Testis (tissue), 3 donors: ENCODE results near the gene PTPN6. TPM values are rescaled to one million over a fixed set of nuclear protein-coding genes. Genes with fewer than 3 reads are reported as not detected.

ENCODE experiments used
- DNase-seq: peaks from one replicate; pipeline ENCODE4 v3.0.0-alpha.2; 2019
- H3K27ac ChIP-seq, 2 donors: fragments of 200-600 bp; sonication (generic); one replicate each; pipeline ENCODE4 v1.5.1; 2019
- H3K27me3 ChIP-seq: fragments of 200-600 bp; sonication (generic); one replicate; pipeline ENCODE4 v1.5.1; 2019
- H3K36me3 ChIP-seq: fragments of 200-600 bp; sonication (generic); one replicate; pipeline ENCODE4 v1.5.1; 2017; ENCODE audit warnings: low read depth; ENCODE audit errors: missing control alignments
- H3K4me1 ChIP-seq: fragments of 200-600 bp; sonication (generic); one replicate; pipeline ENCODE4 v1.5.1; 2019
- H3K4me3 ChIP-seq, 2 donors: fragments of 200-600 bp; sonication (generic); one replicate each; pipeline ENCODE4 v1.5.1; 2017 to 2019
- H3K9me3 ChIP-seq: fragments of 200-600 bp; sonication (generic); one replicate; pipeline ENCODE4 v1.5.1; 2017
- CTCF ChIP-seq, 3 experiments: fragments of 450-650 bp in 2 of 3; fragments of 200-600 bp in 1 of 3; sonication (generic) in 1 of 3; IDR thresholded peaks; one replicate each; pipeline ENCODE4 v1.5.1; 2016 to 2019; ENCODE audit warnings: antibody characterized with exemption in 3 of 3, mild to moderate bottlenecking in 2 of 3, moderate library complexity in 1 of 3
- POLR2A ChIP-seq: fragments of 450-650 bp; IDR thresholded peaks from one replicate; pipeline ENCODE4 v1.6.1; 2017; ENCODE audit warnings: antibody characterized with exemption, mild to moderate bottlenecking, moderate library complexity
- WGBS, 2 donors: methylation state at CpG; one replicate each; pipeline ENCODE4 v1.1.5; 2018; 5-methylcytosine and 5-hydroxymethylcytosine counted together
- intact Hi-C: fragments of 100-400 bp; cut with DNase I; formaldehyde crosslinking; loops from one replicate; pipeline ENCODE4 v1.15.1; 2023; ENCODE audit warnings: low total_unique reads
- microRNA counts, 2 donors: library from miRNA; unstranded; fragments of <30 nt; microRNA quantifications; one replicate each; lab custom pipeline; 2016
- microRNA-seq, 2 donors: library from miRNA; unstranded; fragments of <30 nt; microRNA quantifications; one replicate each; pipeline ENCODE4, GENCODE V29; 2016; ENCODE audit warnings: borderline number of aligned reads in 2 of 2, borderline replicate concordance in 1 of 2
- polyA plus RNA-seq: library from polyadenylated mRNA; stranded (reverse); fragments of 350-450 nt; fragmentation: Illumina TruSeq; extraction: RNeasy Lipid Tissue Mini Kit (QIAGEN cat#74804); gene quantifications from one replicate; pipeline ENCODE4 v1.2.3, GENCODE V29; 2014; ENCODE audit warnings: low read depth, low replicate concordance; ENCODE audit not compliant: insufficient read depth
- small RNA-seq, 2 donors: library from RNA; depleted of rRNA; stranded (forward); fragments of <200 nt; gene quantifications; one replicate each; pipeline ENCODE3, GENCODE V24; 2016
- total RNA-seq, 2 donors: library from RNA; depleted of rRNA; stranded (reverse); fragments of >200 nt; gene quantifications; one replicate each; pipeline ENCODE4 v1.2.3, GENCODE V29; 2016

The PTPN6 gene
- total and polyA plus RNA-seq, 3 donors from 2014 or later = 3.7 to 19.1 (median 9.1) TPM

- intact Hi-C loops = no loop called here
- Histone ChIP-seq H3K4me3 (no peak overlapping the region), H3K27me3 (no peaks in the 10 kb centered on the region), H3K4me1 (no peaks in the 10 kb centered on the region), H3K27ac (no peak overlapping the region), H3K36me3 (no peaks in the 10 kb centered on the region), H3K9me3 (no peaks in the 10 kb centered on the region)
- DNase-seq = no peak
- WGBS, 2 donors = 98 to 100% methylated on average over 2 of the region's 2 CpGs
- TF ChIP-seq POLR2A (no peak), CTCF (IDR thresholded peaks at IDR 0.05) (no peak)
Observed at GRCh38 chr12:7008864-7009263, 57.7 kb downstream of the PTPN6 start.

GRCh38 chr12:7009512-7009911 is 58.4 kb downstream of the PTPN6 start:
- intact Hi-C loops = no loop called here
- H3K27ac ChIP-seq = no peak overlapping the region

More at GRCh38 chr12:7009512-7009911, 58.4 kb downstream of the PTPN6 start:
- Histone ChIP-seq H3K4me3 (no peak overlapping the region), H3K36me3 (no peaks in the 10 kb centered on the region), H3K27me3 (no peaks in the 10 kb centered on the region), H3K9me3 (no peaks in the 10 kb centered on the region), H3K4me1 (no peaks in the 10 kb centered on the region)
- DNase-seq = no peak
- TF ChIP-seq CTCF (IDR thresholded peaks at IDR 0.05) = no peak
- no peak for TF ChIP-seq POLR2A

MicroRNAs within 50 kb of the gene (microRNA counts, 767-probe panel; counts per million panel counts)
- microRNA hsa-miR-141-3p (lab: Ali Mortazavi, UCI) (0 to 152 counts per million in 2 donors), microRNA hsa-miR-200c-3p (lab: Ali Mortazavi, UCI) (0 to 152 counts per million in 2 donors)

Small RNA genes lying within 50 kb of the gene (microRNA-seq; reads per million reads assigned to microRNA genes)
- gene MIR141 (2.8 to 9.0 reads per million in 2 donors), gene MIR200C (122 to 307 reads per million in 2 donors)

Small RNA genes lying within 50 kb of the gene (small RNA-seq; reads per million reads assigned to genes)
- 0.09 to 0.92 reads per million in 2 donors for gene MIR141
- 0 to 1.5 reads per million in 2 donors for gene MIR200C
- gene RNU7-1 = 0 reads per million in 2 donors
- gene SCARNA12 = 0.09 to 0.92 reads per million in 2 donors

Other genes starting within 250 kb of the PTPN6 start
- 10 to 100 TPM; 68.3 to 82.4 TPM for gene COPS7A, start 227.3 kb upstream of the PTPN6 start, total RNA-seq
- 69.4 TPM for gene COPS7A, start 227.3 kb upstream of the PTPN6 start, polyA plus RNA-seq
- gene MLF2, start 198.2 kb upstream of the PTPN6 start, total RNA-seq = 100 to 1,000 TPM; 211 to 242 TPM
- 177 TPM for gene MLF2, start 198.2 kb upstream of the PTPN6 start, polyA plus RNA-seq
- gene PTMS, start 185.0 kb upstream of the PTPN6 start, total RNA-seq = 10 to 100 TPM; 53.4 to 64.3 TPM
- 185 TPM for gene PTMS, start 185.0 kb upstream of the PTPN6 start, polyA plus RNA-seq
- gene LAG3, start 178.8 kb upstream of the PTPN6 start, total RNA-seq = 1 to 10 TPM; 4.1 to 7.1 TPM
- 6.3 TPM for gene LAG3, start 178.8 kb upstream of the PTPN6 start, polyA plus RNA-seq
- 1 to 10 TPM; 2.0 to 4.5 TPM for gene CD4, start 161.8 kb upstream of the PTPN6 start, total RNA-seq
- 22.2 TPM for gene CD4, start 161.8 kb upstream of the PTPN6 start, polyA plus RNA-seq
- gene GPR162, start 129.5 kb upstream of the PTPN6 start, total RNA-seq = 1 to 10 TPM in 1 of 2 donors, under 1 TPM in 1; 0.94 to 2.2 TPM
- 1.8 TPM for gene GPR162, start 129.5 kb upstream of the PTPN6 start, polyA plus RNA-seq
- 10 to 100 TPM; 13.1 to 18.8 TPM for gene P3H3, start 122.9 kb upstream of the PTPN6 start, total RNA-seq
- gene P3H3, start 122.9 kb upstream of the PTPN6 start, polyA plus RNA-seq = 19.2 TPM
- gene GNB3, start 110.4 kb upstream of the PTPN6 start, total RNA-seq = 1 to 10 TPM; 4.8 to 5.0 TPM
- gene GNB3, start 110.4 kb upstream of the PTPN6 start, polyA plus RNA-seq = 1.6 TPM
- gene CDCA3, start 100.1 kb upstream of the PTPN6 start, total RNA-seq = 10 to 100 TPM; 27.5 to 43.5 TPM
- 81.7 TPM for gene CDCA3, start 100.1 kb upstream of the PTPN6 start, polyA plus RNA-seq
- gene USP5, start 99.2 kb upstream of the PTPN6 start, total RNA-seq = 10 to 100 TPM; 96.1 to 97.5 TPM
- 154 TPM for gene USP5, start 99.2 kb upstream of the PTPN6 start, polyA plus RNA-seq
- 100 to 1,000 TPM; 347 to 356 TPM for gene TPI1, start 83.8 kb upstream of the PTPN6 start, total RNA-seq
- 544 TPM for gene TPI1, start 83.8 kb upstream of the PTPN6 start, polyA plus RNA-seq
- gene SPSB2, start 78.1 kb upstream of the PTPN6 start, total RNA-seq = 10 to 100 TPM; 11.6 to 22.0 TPM
- gene SPSB2, start 78.1 kb upstream of the PTPN6 start, polyA plus RNA-seq = 21.3 TPM
- 10 to 100 TPM; 32.7 to 33.9 TPM for gene LRRC23, start 46.5 kb upstream of the PTPN6 start, total RNA-seq
- gene LRRC23, start 46.5 kb upstream of the PTPN6 start, polyA plus RNA-seq = 112 TPM
- 1 to 10 TPM; 8.8 to 8.9 TPM for gene ENO2, start 36.8 kb upstream of the PTPN6 start, total RNA-seq
- gene ENO2, start 36.8 kb upstream of the PTPN6 start, polyA plus RNA-seq = 14.3 TPM
- gene ATN1, start 23.4 kb upstream of the PTPN6 start, total RNA-seq = 10 to 100 TPM; 63.4 to 73.2 TPM
- gene ATN1, start 23.4 kb upstream of the PTPN6 start, polyA plus RNA-seq = 40.5 TPM
- gene RNU7-1, start 7.5 kb upstream of the PTPN6 start, total RNA-seq = not detected
- not detected for gene RNU7-1, start 7.5 kb upstream of the PTPN6 start, polyA plus RNA-seq
- gene C12orf57, start 7.3 kb upstream of the PTPN6 start, total RNA-seq = 100 to 1,000 TPM; 143 to 236 TPM
- 141 TPM for gene C12orf57, start 7.3 kb upstream of the PTPN6 start, polyA plus RNA-seq
- gene PHB2, start 19.3 kb downstream of the PTPN6 start, total RNA-seq = 100 to 1,000 TPM; 118 to 153 TPM
- 97.3 TPM for gene PHB2, start 19.3 kb downstream of the PTPN6 start, polyA plus RNA-seq
- gene EMG1, start 19.6 kb downstream of the PTPN6 start, total RNA-seq = 10 to 100 TPM; 40.2 to 45.5 TPM
- gene EMG1, start 19.6 kb downstream of the PTPN6 start, polyA plus RNA-seq = 36.7 TPM
- gene LPCAT3, start 67.1 kb downstream of the PTPN6 start, total RNA-seq = 10 to 100 TPM; 26.0 to 30.2 TPM
- gene LPCAT3, start 67.1 kb downstream of the PTPN6 start, polyA plus RNA-seq = 33.2 TPM
- 100 to 1,000 TPM in 1 of 2 donors, 10 to 100 TPM in 1; 86.1 to 190 TPM for gene C1S, start 109.4 kb downstream of the PTPN6 start, total RNA-seq
- gene C1S, start 109.4 kb downstream of the PTPN6 start, polyA plus RNA-seq = 271 TPM
- 100 to 1,000 TPM in 1 of 2 donors, 10 to 100 TPM in 1; 51.4 to 174 TPM for gene C1R, start 141.1 kb downstream of the PTPN6 start, total RNA-seq
- gene C1R, start 141.1 kb downstream of the PTPN6 start, polyA plus RNA-seq = 330 TPM
- gene C1RL, start 157.9 kb downstream of the PTPN6 start, total RNA-seq = 10 to 100 TPM; 23.9 to 31.8 TPM
- 19.8 TPM for gene C1RL, start 157.9 kb downstream of the PTPN6 start, polyA plus RNA-seq
- 1 to 10 TPM; 1.1 to 4.0 TPM for gene RBP5, start 177.5 kb downstream of the PTPN6 start, total RNA-seq
- 11.8 TPM for gene RBP5, start 177.5 kb downstream of the PTPN6 start, polyA plus RNA-seq
- 10 to 100 TPM; 18.8 to 22.7 TPM for gene CLSTN3, start 179.0 kb downstream of the PTPN6 start, total RNA-seq
- gene CLSTN3, start 179.0 kb downstream of the PTPN6 start, polyA plus RNA-seq = 19.9 TPM
- 100 to 1,000 TPM; 121 to 134 TPM for gene PEX5, start 238.3 kb downstream of the PTPN6 start, total RNA-seq
- gene PEX5, start 238.3 kb downstream of the PTPN6 start, polyA plus RNA-seq = 120 TPM